GM12878 (cell line): Measurements from ENCODE around the gene IL27RA. TPM values are rescaled to one million over a fixed set of nuclear protein-coding genes. Genes with fewer than 3 reads are reported as not detected.

Experiments used
- ATAC-seq: fragments of 200-7000 bp; cut with Tn5 transposase; 3 replicates; pipeline ENCODE4 v1.9.1; 2020; ENCODE audit warnings: mild to moderate bottlenecking, moderate library complexity
- BruUV-seq: library from RNA; stranded (reverse); fragments of 400-500 nt; replicated peaks from 2 replicates; lab custom pipeline; 2021; lab: Mats Ljungman, UMichigan
- CTCF ChIA-PET: fragments of 300-600 bp; sonication (Branson Sonifier 250); formaldehyde crosslinking; extraction: SDS; loops from one replicate; lab custom pipeline; 2021; ENCODE audit warnings: inconsistent platforms; lab: Yijun Ruan, JAX
- POLR2A ChIA-PET: fragments of 350-600 bp; formaldehyde crosslinking; extraction: SDS; loops from one replicate; lab custom pipeline; 2021; ENCODE audit warnings: inconsistent platforms; lab: Charles Lee
- RAD21 ChIA-PET: fragments of 300-600 bp; sonication (Branson Sonifier 250); formaldehyde crosslinking; loops from one replicate; lab custom pipeline; 2023; ENCODE audit warnings: antibody characterized with exemption; ENCODE audit not compliant: unreplicated experiment; lab: Charles Lee
- SMC1A ChIA-PET: fragments of 300-600 bp; sonication (Branson Sonifier 250); formaldehyde crosslinking; loops from one replicate; lab custom pipeline; 2023; ENCODE audit not compliant: unreplicated experiment, uncharacterized antibody; lab: Charles Lee
- DNase-seq: peaks from one replicate; pipeline ENCODE4 v3.0.0-alpha.2; 2011; ENCODE audit warnings: low read depth, low spot score
- FAIRE-seq: peaks from 3 replicates; lab custom pipeline; 2011; peaks lifted over from hg19 to GRCh38; lab: Jason Lieb, UNC
- H2AFZ ChIP-seq: 2 replicates; pipeline ENCODE4 v1.6.0; 2011; ENCODE audit warnings: low read depth, low read length, control low read depth; ENCODE audit not compliant: control insufficient read depth
- H3K27ac ChIP-seq: 2 replicates; pipeline ENCODE4 v1.5.1; 2011; ENCODE audit warnings: control low read depth; ENCODE audit not compliant: control insufficient read depth, insufficient read depth
- H3K27me3 ChIP-seq, 2 experiments: replicated peaks in 1 of 2; 2 replicates each; pipeline versions ENCODE4 v1.6.0 to v1.6.1; 2011; ENCODE audit warnings: low read length in 1 of 2; ENCODE audit not compliant: control insufficient read depth in 2 of 2, insufficient read depth in 2 of 2
- H3K36me3 ChIP-seq, 2 experiments: 2 replicates each; pipeline ENCODE4 v1.5.1; 2011; ENCODE audit warnings: low read length in 1 of 2; ENCODE audit not compliant: control insufficient read depth in 2 of 2, insufficient read depth in 2 of 2
- H3K4me1 ChIP-seq: 2 replicates; pipeline ENCODE4 v1.6.1; 2011; ENCODE audit warnings: mild to moderate bottlenecking, low read length, moderate library complexity, mixed read lengths; ENCODE audit not compliant: control insufficient read depth, insufficient read depth
- H3K4me2 ChIP-seq: 2 replicates; pipeline ENCODE4 v1.6.0; 2011; ENCODE audit warnings: control low read depth; ENCODE audit not compliant: control insufficient read depth, insufficient read depth
- H3K4me3 ChIP-seq: fragments of 200-600 bp; sonication (generic); 2 replicates; pipeline ENCODE4 v1.5.1; 2016
- H3K79me2 ChIP-seq: 2 replicates; pipeline ENCODE4 v1.6.0; 2011; ENCODE audit warnings: low read length; ENCODE audit not compliant: control insufficient read depth, insufficient read depth
- H3K9ac ChIP-seq: 2 replicates; pipeline ENCODE4 v1.8.0; 2011; ENCODE audit warnings: low read length, control low read depth, mixed read lengths; ENCODE audit not compliant: control insufficient read depth, insufficient read depth
- H3K9me3 ChIP-seq: replicated peaks from 3 replicates; pipeline ENCODE4 v1.5.1; 2011; ENCODE audit warnings: mild to moderate bottlenecking, low read length; ENCODE audit not compliant: control insufficient read depth, insufficient read depth
- H4K20me1 ChIP-seq: 2 replicates; pipeline ENCODE4 v1.6.0; 2011; ENCODE audit not compliant: control insufficient read depth, insufficient read depth
- CHD2 ChIP-seq: IDR thresholded peaks from 2 replicates; pipeline ENCODE4 v1.6.1; 2011; ENCODE audit warnings: low read depth, low read length, improper control_type of control experiment, borderline replicate concordance
- CREB1 ChIP-seq: IDR thresholded peaks from 2 replicates; pipeline ENCODE4 v1.6.1; 2012; ENCODE audit warnings: low read depth, mild to moderate bottlenecking, inconsistent platforms
- DPF2 ChIP-seq: fragments of 450-650 bp; IDR thresholded peaks from 2 replicates; pipeline ENCODE4 v1.6.1; 2017; ENCODE audit warnings: mild to moderate bottlenecking
- FOS ChIP-seq: IDR thresholded peaks from 3 replicates; pipeline ENCODE4 v1.6.1; 2011; ENCODE audit warnings: borderline replicate concordance; ENCODE audit not compliant: insufficient read length; ENCODE audit errors: extremely low read depth
- IKZF1 ChIP-seq: fragments of 450-650 bp; conservative IDR thresholded peaks from 2 replicates; pipeline ENCODE4 v1.6.1; 2017; ENCODE audit warnings: antibody characterized with exemption, mild to moderate bottlenecking
- JUND ChIP-seq: IDR thresholded peaks from 2 replicates; pipeline ENCODE4 v1.6.1; 2012; ENCODE audit warnings: low read depth, mild to moderate bottlenecking, low read length, improper control_type of control experiment, moderate library complexity
- MEF2B ChIP-seq: fragments of 450-650 bp; IDR thresholded peaks from 2 replicates; pipeline ENCODE4 v1.6.1; 2018; ENCODE audit warnings: mild to moderate bottlenecking, moderate library complexity; ENCODE audit not compliant: partially characterized antibody, poor library complexity, severe bottlenecking
- MTA2 ChIP-seq: fragments of 450-650 bp; IDR thresholded peaks from 2 replicates; pipeline ENCODE4 v1.6.1; 2016; ENCODE audit warnings: low read depth, mild to moderate bottlenecking, moderate library complexity
- MYB ChIP-seq: fragments of 150-350 bp; IDR thresholded peaks from 2 replicates; pipeline ENCODE4 v1.6.1; 2014; ENCODE audit warnings: mild to moderate bottlenecking, low read depth, low read length, borderline replicate concordance
- SPI1 ChIP-seq: IDR thresholded peaks from 2 replicates; pipeline ENCODE4 v1.6.1; 2011; ENCODE audit warnings: low read depth, mild to moderate bottlenecking, low read length, moderate library complexity, borderline replicate concordance; ENCODE audit not compliant: insufficient read depth
- TARDBP ChIP-seq: IDR thresholded peaks from 2 replicates; pipeline ENCODE4 v1.6.1; 2016; ENCODE audit warnings: borderline replicate concordance
- ZNF217 ChIP-seq: fragments of 450-650 bp; IDR thresholded peaks from 2 replicates; pipeline ENCODE4 v1.6.1; 2017; ENCODE audit warnings: antibody characterized with exemption, mild to moderate bottlenecking
- ZSCAN29 ChIP-seq: fragments of 450-650 bp; IDR thresholded peaks from 2 replicates; pipeline ENCODE4 v1.6.1; 2017; ENCODE audit warnings: mild to moderate bottlenecking, moderate library complexity
- WGBS: methylation state at CpG from one replicate; pipeline ENCODE4 v1.1.6; 2016; ENCODE audit warnings: low lambda C conversion rate; ENCODE audit not compliant: insufficient replicate concordance, insufficient coverage; ENCODE audit errors: missing lambda C conversion rate; 5-methylcytosine and 5-hydroxymethylcytosine counted together
- in situ Hi-C: fragments of 300-500 bp; cut with MboI; formaldehyde crosslinking; loops from 9 replicates; pipeline ENCODE4 v1.14.3; 2018; ENCODE audit warnings: mixed read lengths
- intact Hi-C: fragments of 100-400 bp; cut with micrococcal nuclease; formaldehyde crosslinking; loops from one replicate; pipeline ENCODE4 v1.14.2; 2022; ENCODE audit not compliant: unreplicated experiment
- polyA plus RNA-seq, 11 experiments: library from polyadenylated mRNA; depleted of rRNA in 4 of 11; unstranded in 6 of 11; stranded (reverse) in 5 of 11; fragments of >200 nt; fragmentation: Nextera tagmentation in 4 of 11; fragmentation: Illumina TruSeq in 1 of 11; extraction: Ambion mirVana in 4 of 11; extraction: Trizol in 1 of 11; gene quantifications; 1 replicate in 1 of 11; 2 replicates in 10 of 11; pipeline versions ENCODE4 v1.2.1 to v1.2.3, GENCODE V29; 2011 to 2016; ENCODE audit warnings: inconsistent platforms in 2 of 11, missing spikeins in 2 of 11, low read depth in 1 of 11
- total RNA-seq, 4 experiments: library from RNA; depleted of rRNA in 3 of 4; stranded (reverse); fragments of >200 nt in 3 of 4; fragmentation: Illumina TruSeq in 1 of 4; extraction: Trizol in 1 of 4; gene quantifications; 2 replicates each; pipeline versions ENCODE4 v1.2.1 to v1.2.3, GENCODE V29; 2013 to 2021
- TF ChIP-seq, protein P1 (sequence below): fragments of 450-650 bp; IDR thresholded peaks from 2 replicates; pipeline ENCODE4 v1.6.1; 2017; ENCODE audit warnings: antibody characterized with exemption, mild to moderate bottlenecking, moderate library complexity
- TF ChIP-seq, protein P2 (sequence below): fragments of 450-650 bp; IDR thresholded peaks from 2 replicates; pipeline ENCODE4 v1.6.1; 2014; ENCODE audit warnings: mild to moderate bottlenecking
- TF ChIP-seq, protein P3 (sequence below): fragments of 450-650 bp; formaldehyde crosslinking; IDR thresholded peaks from 2 replicates; pipeline ENCODE4 v1.4.0; 2022; ENCODE audit warnings: mild to moderate bottlenecking, moderate library complexity

IL27RA gene
- total and polyA plus RNA-seq, 10 of the 15 experiments (the other 5 are each of a cell fraction or from before 2014, with no cell fraction given), result 8.4 to 63.5 (median 41.2) TPM

DNA sequence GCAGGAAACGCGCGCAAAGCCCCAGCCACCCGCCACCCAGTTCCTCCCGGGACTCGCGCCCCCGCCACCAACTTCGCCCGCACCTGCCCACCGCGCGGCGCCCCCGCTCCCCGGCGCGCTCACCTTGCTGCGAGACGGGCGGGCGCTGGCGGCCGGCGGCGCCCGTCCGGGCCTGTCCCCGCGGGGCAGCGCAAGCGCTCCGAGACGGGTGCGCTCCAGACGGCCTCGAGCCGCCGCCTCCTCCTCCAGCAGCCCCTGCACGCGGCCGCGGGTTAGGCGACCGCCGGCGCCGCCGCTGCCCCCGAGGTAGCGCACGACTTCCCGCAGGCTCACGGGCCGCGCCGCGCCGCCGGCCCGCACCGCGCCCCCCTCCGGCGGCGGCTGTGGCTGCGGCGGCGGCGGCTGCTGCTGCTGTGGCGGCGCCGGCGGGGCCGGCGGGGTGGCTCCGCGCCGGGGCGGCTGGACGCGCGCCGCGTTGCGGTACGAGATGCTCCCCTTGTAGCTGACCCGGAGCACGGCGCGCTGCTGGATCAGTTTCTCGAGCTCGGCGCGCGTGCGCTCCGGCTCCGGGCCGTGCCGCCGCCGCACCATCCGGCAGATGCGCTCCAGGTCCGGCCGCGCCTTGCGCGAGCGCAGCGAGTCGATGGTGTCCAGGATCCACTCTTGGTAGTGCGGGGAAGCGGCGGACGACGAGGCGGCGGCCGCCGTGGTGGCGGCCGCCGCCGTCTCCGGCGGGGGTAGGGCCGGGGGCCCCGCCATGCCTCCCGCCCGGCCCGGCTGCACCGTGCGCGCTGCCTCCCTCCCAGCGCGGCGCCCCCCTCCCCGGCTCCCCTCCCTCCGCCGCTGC lies 58.3 kb downstream of the IL27RA start:
- ChIA-PET SMC1A (interaction anchor here (1.0 kb wide), 1 partner anchor 47 kb away, joined by 3 read pairs; the partner anchor contains the start of gene ASF1B), CTCF (interaction anchor here (1.0 kb wide), 2 partner anchors 210 to 228 kb away, joined by 3 read pairs; no protein-coding TSS in a partner anchor), RAD21 (no interaction called here), POLR2A (interaction anchor here (1.0 to 1.2 kb wide), 2 partner anchors 9 to 13 kb away, joined by 4 to 5 read pairs; no protein-coding TSS in a partner anchor)
- Histone ChIP-seq H3K27ac (no peak overlapping the region; the same call in 1 of the 2 replicates), H3K27me3 (no peaks in the 10 kb centered on the region), H3K9ac (peak overlapping the region; percentile 52), H3K4me1 (peaks cover 7% of the 10 kb centered on the region; the same call in 1 of the 2 replicates), H2AFZ (peak overlapping the region; percentile 48), H3K4me3 (peak overlapping the region; percentile 55), H3K36me3 (peaks cover 3 to 5% of the 10 kb centered on the region in 2 experiments; a peak in 3 of 4 replicates), H3K4me2 (peak overlapping the region; percentile 85), H3K9me3 (peaks cover 2% of the 10 kb centered on the region; the same call in 1 of the 3 replicates), H3K79me2 (peaks cover 6% of the 10 kb centered on the region), H4K20me1 (no peaks in the 10 kb centered on the region)
- DNase-seq (no peak), ATAC-seq (peak; percentile 19), FAIRE-seq (no peak)
- 1% methylated on average over 77 of the region's 142 CpGs for WGBS
- in situ Hi-C loops, result no loop called here
- BruUV-seq, result no TSS peak
- intact Hi-C loops, result no loop called here
- TF ChIP-seq, protein P1, sequence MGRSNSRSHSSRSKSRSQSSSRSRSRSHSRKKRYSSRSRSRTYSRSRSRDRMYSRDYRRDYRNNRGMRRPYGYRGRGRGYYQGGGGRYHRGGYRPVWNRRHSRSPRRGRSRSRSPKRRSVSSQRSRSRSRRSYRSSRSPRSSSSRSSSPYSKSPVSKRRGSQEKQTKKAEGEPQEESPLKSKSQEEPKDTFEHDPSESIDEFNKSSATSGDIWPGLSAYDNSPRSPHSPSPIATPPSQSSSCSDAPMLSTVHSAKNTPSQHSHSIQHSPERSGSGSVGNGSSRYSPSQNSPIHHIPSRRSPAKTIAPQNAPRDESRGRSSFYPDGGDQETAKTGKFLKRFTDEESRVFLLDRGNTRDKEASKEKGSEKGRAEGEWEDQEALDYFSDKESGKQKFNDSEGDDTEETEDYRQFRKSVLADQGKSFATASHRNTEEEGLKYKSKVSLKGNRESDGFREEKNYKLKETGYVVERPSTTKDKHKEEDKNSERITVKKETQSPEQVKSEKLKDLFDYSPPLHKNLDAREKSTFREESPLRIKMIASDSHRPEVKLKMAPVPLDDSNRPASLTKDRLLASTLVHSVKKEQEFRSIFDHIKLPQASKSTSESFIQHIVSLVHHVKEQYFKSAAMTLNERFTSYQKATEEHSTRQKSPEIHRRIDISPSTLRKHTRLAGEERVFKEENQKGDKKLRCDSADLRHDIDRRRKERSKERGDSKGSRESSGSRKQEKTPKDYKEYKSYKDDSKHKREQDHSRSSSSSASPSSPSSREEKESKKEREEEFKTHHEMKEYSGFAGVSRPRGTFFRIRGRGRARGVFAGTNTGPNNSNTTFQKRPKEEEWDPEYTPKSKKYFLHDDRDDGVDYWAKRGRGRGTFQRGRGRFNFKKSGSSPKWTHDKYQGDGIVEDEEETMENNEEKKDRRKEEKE, result no peak
- TF ChIP-seq JUND (no peak), MEF2B (no peak), MYB (no peak), DPF2 (peak; percentile 45), SPI1 (no peak), TARDBP (no peak), MTA2 (no peak), CREB1 (no peak), ZNF217 (peak; percentile 47; the same call in 1 of the 2 replicates), ZSCAN29 (0 out of 2 replicates have a peak, but pooled peaks have one; percentile 37), IKZF1 (peak; percentile 78), FOS (no peak), CHD2 (no peak)
- TF ChIP-seq, protein P2, sequence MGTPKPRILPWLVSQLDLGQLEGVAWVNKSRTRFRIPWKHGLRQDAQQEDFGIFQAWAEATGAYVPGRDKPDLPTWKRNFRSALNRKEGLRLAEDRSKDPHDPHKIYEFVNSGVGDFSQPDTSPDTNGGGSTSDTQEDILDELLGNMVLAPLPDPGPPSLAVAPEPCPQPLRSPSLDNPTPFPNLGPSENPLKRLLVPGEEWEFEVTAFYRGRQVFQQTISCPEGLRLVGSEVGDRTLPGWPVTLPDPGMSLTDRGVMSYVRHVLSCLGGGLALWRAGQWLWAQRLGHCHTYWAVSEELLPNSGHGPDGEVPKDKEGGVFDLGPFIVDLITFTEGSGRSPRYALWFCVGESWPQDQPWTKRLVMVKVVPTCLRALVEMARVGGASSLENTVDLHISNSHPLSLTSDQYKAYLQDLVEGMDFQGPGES, result no peak
- TF ChIP-seq, protein P3, sequence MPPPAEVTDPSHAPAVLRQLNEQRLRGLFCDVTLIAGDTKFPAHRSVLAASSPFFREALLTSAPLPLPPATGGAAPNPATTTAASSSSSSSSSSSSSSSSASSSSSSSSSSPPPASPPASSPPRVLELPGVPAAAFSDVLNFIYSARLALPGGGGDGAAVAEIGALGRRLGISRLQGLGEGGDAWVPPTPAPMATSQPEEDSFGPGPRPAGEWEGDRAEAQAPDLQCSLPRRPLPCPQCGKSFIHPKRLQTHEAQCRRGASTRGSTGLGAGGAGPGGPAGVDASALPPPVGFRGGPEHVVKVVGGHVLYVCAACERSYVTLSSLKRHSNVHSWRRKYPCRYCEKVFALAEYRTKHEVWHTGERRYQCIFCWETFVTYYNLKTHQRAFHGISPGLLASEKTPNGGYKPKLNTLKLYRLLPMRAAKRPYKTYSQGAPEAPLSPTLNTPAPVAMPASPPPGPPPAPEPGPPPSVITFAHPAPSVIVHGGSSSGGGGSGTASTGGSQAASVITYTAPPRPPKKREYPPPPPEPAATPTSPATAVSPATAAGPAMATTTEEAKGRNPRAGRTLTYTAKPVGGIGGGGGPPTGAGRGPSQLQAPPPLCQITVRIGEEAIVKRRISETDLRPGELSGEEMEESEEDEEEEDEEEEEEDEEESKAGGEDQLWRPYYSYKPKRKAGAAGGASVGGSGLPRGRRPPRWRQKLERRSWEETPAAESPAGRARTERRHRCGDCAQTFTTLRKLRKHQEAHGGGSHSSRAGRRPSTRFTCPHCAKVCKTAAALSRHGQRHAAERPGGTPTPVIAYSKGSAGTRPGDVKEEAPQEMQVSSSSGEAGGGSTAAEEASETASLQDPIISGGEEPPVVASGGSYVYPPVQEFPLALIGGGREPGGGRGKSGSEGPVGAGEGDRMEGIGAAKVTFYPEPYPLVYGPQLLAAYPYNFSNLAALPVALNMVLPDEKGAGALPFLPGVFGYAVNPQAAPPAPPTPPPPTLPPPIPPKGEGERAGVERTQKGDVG, result no peak
